ENCODE data around the gene CHI3L1.
A peak's percentile ranks its signal among the peaks of the same experiment; 100 is the strongest.

Gene CHI3L1

DNA sequence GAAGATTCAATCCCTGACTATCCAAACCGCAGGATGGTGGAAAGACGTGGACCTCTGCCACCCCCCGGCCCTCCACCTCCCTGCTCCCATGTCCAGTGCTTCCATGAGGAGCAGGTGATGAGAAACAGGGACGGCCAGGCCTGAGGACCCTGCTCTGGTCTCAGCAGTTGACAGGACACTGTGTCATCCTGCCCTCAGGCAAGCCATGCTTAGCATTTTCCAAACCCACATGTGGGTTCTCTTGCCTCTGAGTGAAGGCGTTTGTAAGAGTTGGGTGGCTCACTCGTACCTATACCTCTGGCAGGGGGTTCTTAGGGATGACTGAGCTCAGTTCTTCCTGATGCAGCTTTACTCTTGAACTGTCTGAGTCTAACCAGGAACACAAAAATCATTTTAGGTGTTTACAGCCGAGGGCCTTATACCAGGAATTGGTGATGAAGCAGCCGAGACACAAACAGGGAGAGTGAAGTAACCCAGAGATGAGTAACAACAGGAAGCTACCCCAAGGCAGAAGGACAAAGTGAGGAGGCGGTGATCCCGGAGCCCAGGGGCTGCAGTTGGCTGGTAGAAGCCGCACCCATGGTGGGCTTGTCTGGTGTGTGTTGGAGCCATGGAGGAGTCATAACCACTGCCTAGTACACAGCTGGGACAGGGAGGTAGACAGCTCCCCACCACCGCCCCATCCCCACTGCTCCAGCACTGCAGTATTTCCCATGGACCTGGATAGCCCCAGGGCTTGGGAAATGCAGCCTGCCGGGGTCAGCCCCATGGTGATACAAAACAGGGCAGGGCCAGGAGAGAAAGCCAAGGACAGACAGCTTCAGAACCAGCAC is 32.3 kb downstream of the CHI3L1 start:
- no peaks in the 10 kb centered on the region for H3K36me3 ChIP-seq (ENCODE audit: control insufficient read depth, insufficient read depth, low read length, severe bottlenecking)
- peaks cover 14% of the 10 kb centered on the region for H3K9me3 ChIP-seq (ENCODE audit: control insufficient read depth, low read length)
- H3K4me3 ChIP-seq (ENCODE audit: low read length) = no peak overlapping the region
- peaks cover 15% of the 10 kb centered on the region for H3K4me1 ChIP-seq (ENCODE audit: control insufficient read depth, insufficient read depth, low read length)
- H3K9ac ChIP-seq (ENCODE audit: low read length) = no peak overlapping the region
- peak; percentile 66 for DNase-seq (ENCODE audit: low read depth)
- H3K27me3 ChIP-seq (replicated peaks; ENCODE audit: control insufficient read depth, insufficient read depth, low read length) = no peaks in the 10 kb centered on the region

DNA sequence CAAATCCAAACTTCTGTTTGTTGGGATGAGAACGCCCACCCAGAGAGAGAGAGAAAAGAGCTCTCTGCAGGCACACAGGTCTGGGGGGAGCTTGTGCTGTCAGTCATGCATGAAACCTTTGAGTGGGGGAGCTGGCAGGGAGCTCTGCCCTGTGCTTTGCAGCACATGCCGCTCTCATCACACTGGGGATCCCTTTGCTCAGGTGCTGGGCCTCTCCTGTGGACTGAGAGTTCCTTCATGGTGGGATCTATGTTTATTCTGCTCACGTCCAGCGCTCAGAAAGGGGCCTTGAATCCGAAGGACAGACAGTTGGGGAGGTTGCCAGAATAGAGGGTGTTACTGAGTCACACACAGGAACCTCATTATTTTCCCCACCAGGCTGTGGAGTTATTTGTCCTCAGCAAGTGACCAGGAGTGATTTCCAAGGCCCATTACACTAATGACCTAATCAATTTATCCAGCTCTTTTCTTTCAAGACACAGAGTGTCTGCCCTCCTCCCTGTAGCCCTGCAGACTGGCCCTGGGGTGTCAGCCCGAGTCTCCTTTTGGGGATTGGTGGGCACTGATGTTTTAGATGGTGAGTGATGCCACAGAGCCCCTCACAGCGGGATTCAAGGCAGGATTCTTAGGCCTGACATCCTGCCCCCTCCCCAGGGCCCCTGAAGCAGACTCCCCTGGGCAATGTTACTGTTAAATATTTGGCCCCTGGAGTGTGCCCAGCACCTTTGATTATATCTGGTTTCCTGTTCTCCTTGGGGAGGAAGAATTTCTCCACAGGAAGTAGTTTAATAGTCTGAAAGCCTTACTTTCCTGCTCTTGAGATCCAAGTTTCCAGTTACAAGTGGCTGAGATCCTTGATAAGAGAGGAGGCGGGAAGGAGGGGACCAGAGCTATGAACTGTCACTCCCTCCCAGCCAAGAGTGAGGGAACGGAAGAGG is 33.2 kb downstream of the CHI3L1 start:
- Histone ChIP-seq H3K27me3 (replicated peaks; ENCODE audit: control insufficient read depth, insufficient read depth, low read length) (no peaks in the 10 kb centered on the region), H3K9me3 (ENCODE audit: control insufficient read depth, low read length) (peaks cover 5% of the 10 kb centered on the region), H3K9ac (ENCODE audit: low read length) (no peak overlapping the region), H3K4me1 (ENCODE audit: control insufficient read depth, insufficient read depth, low read length) (peaks cover 15% of the 10 kb centered on the region), H3K36me3 (ENCODE audit: control insufficient read depth, insufficient read depth, low read length, severe bottlenecking) (no peaks in the 10 kb centered on the region), H3K4me3 (ENCODE audit: low read length) (no peak overlapping the region)
- DNase-seq (ENCODE audit: low read depth) = no peak

DNA sequence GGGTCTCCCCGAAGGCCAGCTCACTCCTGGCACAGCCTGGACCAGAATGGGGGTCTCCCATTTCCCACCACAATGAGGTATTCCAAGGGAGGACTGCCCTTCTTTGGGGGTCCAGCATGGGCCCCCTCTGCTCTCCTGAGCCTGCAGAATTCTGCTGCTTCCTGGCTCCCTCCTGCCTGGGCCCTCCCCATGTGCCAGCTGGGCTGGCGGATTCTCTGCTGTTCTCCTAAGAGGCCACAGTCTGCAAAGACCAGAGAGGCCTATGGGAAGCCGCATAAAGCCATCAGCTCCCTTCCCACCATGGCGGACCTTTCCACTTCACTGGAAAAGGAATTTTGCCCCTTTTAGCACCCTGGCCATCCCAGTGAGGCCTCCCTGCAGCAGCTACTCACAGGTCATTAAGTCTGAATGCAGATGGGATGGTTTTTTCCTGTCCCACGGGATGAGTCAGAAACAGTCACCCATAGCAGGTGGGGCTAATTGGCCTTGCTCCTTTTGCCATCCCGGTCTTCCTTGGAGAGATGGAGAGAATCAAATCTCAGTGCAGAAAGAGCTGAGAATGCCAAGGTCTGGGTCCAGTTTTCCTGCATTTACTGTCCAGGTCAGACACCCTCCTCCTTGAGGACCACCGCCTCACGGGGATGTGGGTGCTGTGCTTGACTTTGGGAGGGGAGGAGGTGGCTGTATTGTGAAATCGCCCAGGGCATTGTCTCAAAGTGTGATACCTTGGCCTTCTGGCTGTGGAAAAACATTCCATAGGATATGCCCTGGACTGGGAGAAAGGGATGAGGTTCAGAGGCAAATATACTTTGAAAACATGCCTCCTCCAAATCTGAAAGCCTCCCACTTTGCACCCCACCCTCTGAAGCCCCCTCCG is 34.1 kb downstream of the CHI3L1 start:
- H3K36me3 ChIP-seq (ENCODE audit: control insufficient read depth, insufficient read depth, low read length, severe bottlenecking) = no peaks in the 10 kb centered on the region
- H3K4me1 ChIP-seq (ENCODE audit: control insufficient read depth, insufficient read depth, low read length) = peaks cover 15% of the 10 kb centered on the region
- H3K4me3 ChIP-seq (ENCODE audit: low read length) = no peak overlapping the region
- no peaks in the 10 kb centered on the region for H3K9me3 ChIP-seq (ENCODE audit: control insufficient read depth, low read length)
- H3K27me3 ChIP-seq (replicated peaks; ENCODE audit: control insufficient read depth, insufficient read depth, low read length) = no peaks in the 10 kb centered on the region
- DNase-seq (ENCODE audit: low read depth) = peak; percentile 29
- H3K9ac ChIP-seq (ENCODE audit: low read length) = no peak overlapping the region

DNA sequence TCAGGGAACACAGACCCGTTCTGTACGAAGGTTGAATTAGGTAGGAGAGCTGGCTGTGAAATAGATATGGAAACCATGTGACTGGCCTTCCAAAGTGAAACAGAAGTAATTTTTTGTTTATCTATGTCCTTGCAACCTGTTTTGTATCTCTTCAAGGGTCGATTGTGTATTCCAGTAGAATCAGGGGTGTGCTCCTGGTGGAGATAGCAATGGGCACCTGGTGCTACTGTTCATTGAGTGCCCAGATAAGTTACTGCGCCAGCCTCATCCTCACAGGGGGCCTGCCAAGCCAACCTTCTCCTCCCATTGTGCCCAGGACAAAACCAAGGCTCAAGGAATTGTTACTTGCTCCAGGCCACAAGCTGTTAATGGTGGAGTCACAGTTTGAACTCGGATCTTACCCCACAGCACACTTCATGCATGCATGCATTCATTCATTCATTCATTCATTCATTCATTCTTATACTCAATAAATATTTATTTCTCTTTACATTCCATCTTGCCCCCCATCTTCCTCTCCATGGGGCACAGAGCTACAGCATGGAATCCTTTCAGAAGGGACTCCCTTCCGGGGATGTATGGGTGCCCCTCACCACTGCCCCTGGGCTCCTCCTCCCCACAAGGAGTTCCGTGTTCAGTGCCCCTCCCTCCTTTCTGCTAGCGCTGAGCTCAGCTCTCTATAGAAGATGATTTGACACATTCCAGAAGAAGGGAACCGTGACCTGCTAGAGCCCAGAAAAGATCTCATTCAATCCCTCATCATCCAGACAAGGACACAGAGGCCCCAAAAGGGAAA is 34.9 kb downstream of the CHI3L1 start:
- Histone ChIP-seq H3K4me1 (ENCODE audit: control insufficient read depth, insufficient read depth, low read length) (peaks cover 15% of the 10 kb centered on the region), H3K9me3 (ENCODE audit: control insufficient read depth, low read length) (no peaks in the 10 kb centered on the region), H3K36me3 (ENCODE audit: control insufficient read depth, insufficient read depth, low read length, severe bottlenecking) (no peaks in the 10 kb centered on the region), H3K9ac (ENCODE audit: low read length) (no peak overlapping the region), H3K27me3 (replicated peaks; ENCODE audit: control insufficient read depth, insufficient read depth, low read length) (no peaks in the 10 kb centered on the region), H3K4me3 (ENCODE audit: low read length) (no peak overlapping the region)
- DNase-seq (ENCODE audit: low read depth) = peak; percentile 43

DNA sequence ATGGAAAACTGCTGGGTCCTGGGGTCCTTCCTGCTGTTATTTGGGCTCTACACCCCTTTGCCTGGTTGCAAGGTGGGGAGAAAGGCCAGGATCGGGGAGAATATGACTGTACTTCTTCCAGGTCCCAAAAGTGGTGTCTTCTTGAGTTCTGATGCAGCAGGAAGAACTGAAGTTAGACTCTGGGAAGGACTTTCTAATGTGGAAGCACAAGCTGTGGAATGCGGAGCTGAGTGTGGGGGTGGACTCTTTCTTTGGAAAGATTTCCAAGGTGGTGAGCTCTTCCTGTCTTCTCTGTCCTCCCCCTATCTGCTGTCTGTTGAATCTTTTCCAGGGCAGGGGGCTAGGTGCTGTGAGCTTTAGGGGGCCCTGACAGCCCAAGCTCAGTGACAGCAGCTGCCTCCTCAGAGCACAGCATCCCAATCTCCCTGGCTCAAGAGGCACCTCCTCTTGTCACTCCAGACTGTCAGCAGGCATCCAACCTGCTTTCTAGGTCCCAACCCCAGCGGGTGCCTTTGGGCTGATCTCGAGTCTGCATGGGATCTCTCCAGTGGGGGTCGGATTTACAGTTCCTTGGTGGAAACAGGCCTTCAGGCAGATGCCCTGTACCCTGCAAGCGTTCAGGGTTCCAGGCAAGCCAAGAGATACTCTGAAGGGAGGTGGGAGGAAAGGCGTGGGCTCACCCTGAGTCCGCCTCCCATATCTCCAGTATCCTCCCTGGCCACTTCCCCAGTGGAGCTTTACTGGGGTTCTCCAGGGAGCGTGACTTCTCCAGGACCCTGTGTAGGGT is 35.8 kb downstream of the CHI3L1 start:
- Histone ChIP-seq H3K9ac (ENCODE audit: low read length) (no peak overlapping the region), H3K36me3 (ENCODE audit: control insufficient read depth, insufficient read depth, low read length, severe bottlenecking) (no peaks in the 10 kb centered on the region), H3K27me3 (replicated peaks; ENCODE audit: control insufficient read depth, insufficient read depth, low read length) (no peaks in the 10 kb centered on the region), H3K4me3 (ENCODE audit: low read length) (no peak overlapping the region), H3K9me3 (ENCODE audit: control insufficient read depth, low read length) (no peaks in the 10 kb centered on the region), H3K4me1 (ENCODE audit: control insufficient read depth, insufficient read depth, low read length) (peaks cover 15% of the 10 kb centered on the region)
- DNase-seq (ENCODE audit: low read depth) = no peak

DNA sequence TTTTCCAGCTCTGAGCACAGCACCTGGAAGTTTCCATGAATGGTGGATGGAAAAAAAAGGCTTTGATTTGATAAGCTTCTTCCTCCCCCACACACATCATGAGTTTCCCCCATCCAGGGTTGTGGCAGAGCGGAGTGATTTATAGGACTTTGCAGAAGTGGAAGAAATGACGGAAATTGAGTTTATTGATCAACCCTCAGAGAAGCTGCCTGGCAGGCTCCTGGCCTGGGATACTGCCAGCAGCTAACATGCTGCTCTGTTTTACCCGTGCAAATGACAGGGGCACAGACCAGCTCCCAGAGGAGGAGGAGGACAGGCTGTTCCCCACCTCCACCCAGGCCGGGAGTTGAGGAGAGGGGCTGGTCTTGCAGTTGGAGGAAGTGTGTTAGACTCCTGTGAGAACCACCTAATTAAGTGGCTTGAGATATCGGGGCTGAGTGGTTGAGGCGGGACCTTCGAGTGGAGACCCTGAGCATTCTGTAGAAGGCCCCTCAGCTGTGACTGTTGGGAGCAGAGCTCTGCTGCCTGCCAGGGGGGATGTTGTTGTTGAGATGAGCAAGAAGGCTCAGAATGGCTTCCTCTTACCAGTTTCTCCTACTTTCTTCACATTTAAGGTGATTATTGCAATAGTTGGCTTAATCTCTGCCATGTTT is 37.2 kb downstream of the CHI3L1 start:
- Histone ChIP-seq H3K36me3 (ENCODE audit: control insufficient read depth, insufficient read depth, low read length, severe bottlenecking) (no peaks in the 10 kb centered on the region), H3K4me3 (ENCODE audit: low read length) (no peak overlapping the region), H3K27me3 (replicated peaks; ENCODE audit: control insufficient read depth, insufficient read depth, low read length) (no peaks in the 10 kb centered on the region), H3K4me1 (ENCODE audit: control insufficient read depth, insufficient read depth, low read length) (peaks cover 10% of the 10 kb centered on the region), H3K9ac (ENCODE audit: low read length) (no peak overlapping the region), H3K9me3 (ENCODE audit: control insufficient read depth, low read length) (no peaks in the 10 kb centered on the region)
- DNase-seq (ENCODE audit: low read depth) = no peak

DNA sequence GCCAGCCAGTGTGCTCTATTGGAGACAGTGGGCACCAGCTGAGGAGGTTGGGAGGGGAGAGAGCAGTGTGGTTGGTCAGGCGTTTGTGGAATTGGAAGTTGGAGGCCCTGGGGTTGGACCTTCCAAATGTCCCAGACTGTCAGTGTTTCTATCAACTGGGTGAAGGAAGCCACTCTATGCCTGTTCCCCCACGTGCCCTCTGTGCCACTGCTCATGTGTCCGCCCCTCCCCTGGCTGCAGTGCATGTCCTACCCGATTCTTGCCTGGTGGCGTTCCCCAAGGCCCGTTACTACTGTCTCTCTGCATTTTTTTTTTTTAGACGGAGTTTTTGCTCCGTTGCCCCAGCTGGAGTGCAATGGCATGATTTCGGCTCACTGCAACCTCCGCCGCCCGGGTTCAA is 37.9 kb downstream of the CHI3L1 start:
- H3K4me3 ChIP-seq (ENCODE audit: low read length) = no peak overlapping the region
- no peaks in the 10 kb centered on the region for H3K9me3 ChIP-seq (ENCODE audit: control insufficient read depth, low read length)
- H3K9ac ChIP-seq (ENCODE audit: low read length) = no peak overlapping the region
- no peaks in the 10 kb centered on the region for H3K27me3 ChIP-seq (replicated peaks; ENCODE audit: control insufficient read depth, insufficient read depth, low read length)
- peaks cover 3% of the 10 kb centered on the region for H3K4me1 ChIP-seq (ENCODE audit: control insufficient read depth, insufficient read depth, low read length)
- DNase-seq (ENCODE audit: low read depth) = no peak
- H3K36me3 ChIP-seq (ENCODE audit: control insufficient read depth, insufficient read depth, low read length, severe bottlenecking) = no peaks in the 10 kb centered on the region

DNA sequence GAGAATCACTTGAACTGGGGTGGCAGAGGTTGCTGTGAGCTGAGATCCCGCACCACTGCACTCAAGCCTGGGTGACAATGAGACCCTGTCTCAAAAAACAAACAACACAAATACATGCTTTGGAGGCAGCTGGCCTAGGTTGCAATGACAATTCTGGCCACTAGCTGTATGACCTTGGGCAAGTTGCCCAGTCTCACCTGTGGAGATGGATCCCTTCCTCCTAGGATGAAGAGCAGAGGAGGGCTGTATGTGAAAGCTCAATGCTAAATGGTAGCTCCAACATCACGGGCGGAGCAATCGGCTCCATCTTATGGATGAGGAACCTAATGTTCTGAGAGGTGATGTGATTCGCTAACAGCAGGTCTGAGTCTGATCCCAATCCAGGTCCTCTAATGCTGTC is 38.4 kb downstream of the CHI3L1 start:
- no peak for DNase-seq (ENCODE audit: low read depth)
- Histone ChIP-seq H3K4me3 (ENCODE audit: low read length) (no peak overlapping the region), H3K9me3 (ENCODE audit: control insufficient read depth, low read length) (no peaks in the 10 kb centered on the region), H3K4me1 (ENCODE audit: control insufficient read depth, insufficient read depth, low read length) (no peaks in the 10 kb centered on the region), H3K36me3 (ENCODE audit: control insufficient read depth, insufficient read depth, low read length, severe bottlenecking) (no peaks in the 10 kb centered on the region), H3K9ac (ENCODE audit: low read length) (no peak overlapping the region), H3K27me3 (replicated peaks; ENCODE audit: control insufficient read depth, insufficient read depth, low read length) (no peaks in the 10 kb centered on the region)

DNA sequence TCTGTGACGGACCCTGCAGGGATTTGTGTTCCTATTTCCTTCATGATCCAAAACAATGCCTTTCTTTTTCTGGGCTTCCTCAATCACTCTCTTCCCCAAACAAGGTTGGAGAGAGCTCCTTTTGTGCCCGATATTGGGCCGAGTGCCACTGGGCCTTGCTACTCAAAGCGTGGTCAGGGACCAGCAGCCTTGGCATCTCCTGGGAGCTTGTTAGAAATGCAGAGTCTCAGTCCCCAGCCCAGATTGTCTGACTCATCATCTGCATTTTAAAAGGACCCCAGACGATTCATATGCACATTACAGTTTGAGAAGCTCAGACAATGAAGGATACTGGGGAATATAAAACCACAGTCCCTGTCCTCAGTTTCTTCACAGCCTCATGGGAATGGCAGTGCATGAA is 39.1 kb downstream of the CHI3L1 start:
- H3K4me3 ChIP-seq (ENCODE audit: low read length) = no peak overlapping the region
- H3K27me3 ChIP-seq (replicated peaks; ENCODE audit: control insufficient read depth, insufficient read depth, low read length) = no peaks in the 10 kb centered on the region
- no peaks in the 10 kb centered on the region for H3K9me3 ChIP-seq (ENCODE audit: control insufficient read depth, low read length)
- H3K9ac ChIP-seq (ENCODE audit: low read length) = no peak overlapping the region
- H3K36me3 ChIP-seq (ENCODE audit: control insufficient read depth, insufficient read depth, low read length, severe bottlenecking) = no peaks in the 10 kb centered on the region
- H3K4me1 ChIP-seq (ENCODE audit: control insufficient read depth, insufficient read depth, low read length) = no peaks in the 10 kb centered on the region
- no peak for DNase-seq (ENCODE audit: low read depth)

Data from adipocyte (in vitro differentiated cells).